Epithelial cell of proximal tubule (primary cell): Measurements from ENCODE around the gene PORCN. TPM values are rescaled to one million over a fixed set of nuclear protein-coding genes. Genes with fewer than 3 reads are reported as not detected.
A peak's percentile ranks its signal among the peaks of the same experiment; 100 is the strongest.
"Not testable (repeated sequence)": the region's sequence is repeated elsewhere in the genome, so short reads cannot be mapped to it uniquely, and the experiment has no call there.

Experiments used
- DNase-seq: peaks from one replicate; pipeline ENCODE4 v3.0.0-alpha.2; 2011; ENCODE audit warnings: low read depth
- H3K4me3 ChIP-seq: 2 replicates; pipeline ENCODE4 v1.5.1; 2011; ENCODE audit warnings: low read depth, mild to moderate bottlenecking, low read length
- total RNA-seq: library from RNA; depleted of rRNA; stranded (reverse); fragments of >200 nt; gene quantifications from 2 replicates; pipeline ENCODE4 v1.2.3, GENCODE V29; 2015
- TF ChIP-seq, protein P1 (sequence below): conservative IDR thresholded peaks from 2 replicates; pipeline ENCODE4 v1.5.1; 2012; ENCODE audit warnings: low read depth, mild to moderate bottlenecking, low read length

Gene PORCN
- total RNA-seq, 1 donor from 2014 or later: 6.6 TPM

DNA sequence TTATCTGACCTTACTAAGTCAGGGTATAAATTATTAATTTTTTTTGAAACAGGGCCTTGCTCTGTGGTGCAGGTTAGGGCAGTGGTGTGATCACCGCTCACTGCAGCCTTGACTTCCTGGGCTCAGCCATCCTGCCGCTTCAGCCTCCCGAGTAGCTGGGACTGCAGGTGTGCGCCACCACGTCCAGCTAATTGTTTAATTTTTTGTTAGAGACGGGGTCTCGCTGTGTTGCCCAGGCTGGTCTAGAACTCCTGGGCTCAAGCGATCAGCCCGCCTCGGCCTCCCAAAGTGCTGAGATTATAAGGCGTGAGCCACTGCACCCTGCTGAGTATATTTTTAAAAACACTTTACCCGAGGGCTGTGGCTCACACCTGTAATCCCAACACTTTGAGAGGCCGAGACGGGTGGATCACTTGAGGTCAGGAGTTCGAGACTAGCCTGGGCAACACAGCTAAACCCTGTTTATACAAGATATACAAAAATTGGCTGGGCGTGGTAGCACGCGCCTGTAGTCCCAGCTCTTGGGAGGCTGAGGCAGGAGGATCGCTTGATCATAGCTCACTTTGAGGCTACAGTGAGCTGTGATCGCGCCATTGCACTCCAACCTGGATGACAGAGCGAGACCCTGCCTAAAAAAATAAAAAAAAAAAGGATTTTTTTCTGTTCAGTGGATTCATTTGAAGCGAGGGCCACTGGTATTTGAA is 30.0 kb downstream of the PORCN start:
- H3K4me3 ChIP-seq: peak overlapping the region; percentile 75
- TF ChIP-seq, protein P1, sequence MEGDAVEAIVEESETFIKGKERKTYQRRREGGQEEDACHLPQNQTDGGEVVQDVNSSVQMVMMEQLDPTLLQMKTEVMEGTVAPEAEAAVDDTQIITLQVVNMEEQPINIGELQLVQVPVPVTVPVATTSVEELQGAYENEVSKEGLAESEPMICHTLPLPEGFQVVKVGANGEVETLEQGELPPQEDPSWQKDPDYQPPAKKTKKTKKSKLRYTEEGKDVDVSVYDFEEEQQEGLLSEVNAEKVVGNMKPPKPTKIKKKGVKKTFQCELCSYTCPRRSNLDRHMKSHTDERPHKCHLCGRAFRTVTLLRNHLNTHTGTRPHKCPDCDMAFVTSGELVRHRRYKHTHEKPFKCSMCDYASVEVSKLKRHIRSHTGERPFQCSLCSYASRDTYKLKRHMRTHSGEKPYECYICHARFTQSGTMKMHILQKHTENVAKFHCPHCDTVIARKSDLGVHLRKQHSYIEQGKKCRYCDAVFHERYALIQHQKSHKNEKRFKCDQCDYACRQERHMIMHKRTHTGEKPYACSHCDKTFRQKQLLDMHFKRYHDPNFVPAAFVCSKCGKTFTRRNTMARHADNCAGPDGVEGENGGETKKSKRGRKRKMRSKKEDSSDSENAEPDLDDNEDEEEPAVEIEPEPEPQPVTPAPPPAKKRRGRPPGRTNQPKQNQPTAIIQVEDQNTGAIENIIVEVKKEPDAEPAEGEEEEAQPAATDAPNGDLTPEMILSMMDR: no peak
- no peak for DNase-seq

DNA sequence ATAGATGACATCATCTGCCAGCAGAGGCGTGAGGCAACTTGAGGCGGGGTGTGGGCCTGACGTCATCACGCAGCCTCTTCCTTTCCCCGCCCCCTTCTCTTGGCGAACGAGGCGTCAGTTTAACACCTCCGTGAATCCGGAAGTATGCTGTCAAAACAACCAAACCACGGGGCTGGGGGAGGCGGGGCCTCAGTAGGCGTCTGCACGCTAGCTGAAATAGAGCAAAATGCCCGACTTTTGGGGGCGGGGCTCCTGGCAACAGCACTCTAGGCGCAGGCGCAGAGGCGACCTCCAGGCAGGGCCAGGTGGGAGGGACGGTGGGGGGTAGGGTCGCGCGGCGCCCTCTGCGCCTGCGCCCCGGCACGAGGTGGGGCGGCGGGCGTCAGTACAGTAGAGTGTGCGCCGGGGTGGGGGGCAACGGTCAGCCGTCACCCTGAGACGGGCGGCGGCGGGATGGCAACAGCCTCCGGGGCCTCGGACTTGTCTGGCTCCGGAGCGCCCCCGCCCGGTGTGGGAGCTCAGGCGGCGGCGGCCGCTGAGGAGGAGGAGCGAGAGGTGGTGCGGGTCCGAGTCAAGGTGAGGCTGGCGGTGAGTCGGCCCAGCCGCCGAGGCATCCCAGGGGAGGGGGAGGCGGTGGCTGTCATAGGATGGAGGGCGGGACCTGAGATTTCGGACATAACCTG is 30.7 kb downstream of the PORCN start, which contains the start of gene TBC1D25:
TBC1D25 (plus strand) TSS at position 370 of the 683 bp plus-strand sequence; CDS start at position 454, 84 bp downstream.
- TF ChIP-seq, protein P1: peak; percentile 35
- peak within 1 kb of the TSS; percentile 75 for H3K4me3 ChIP-seq
- peak; percentile 64 for DNase-seq

DNA sequence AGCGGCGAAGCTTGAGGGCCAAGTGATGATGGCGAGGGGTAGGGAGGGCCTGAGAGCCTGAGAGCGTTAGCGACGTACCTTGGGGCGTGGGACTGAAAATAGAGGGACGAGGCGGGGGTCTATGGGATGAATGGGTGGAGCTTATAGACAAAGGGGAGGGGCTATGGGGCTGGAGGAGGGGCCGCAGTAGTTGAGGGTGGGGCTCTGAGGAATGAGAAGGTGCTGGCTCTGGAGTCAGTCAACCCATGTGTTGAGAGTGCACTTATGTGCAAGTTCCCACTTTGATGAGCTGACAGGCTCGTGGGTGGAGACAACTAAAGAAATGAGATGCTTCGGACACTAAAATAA is 31.2 kb downstream of the PORCN start:
- H3K4me3 ChIP-seq: peak overlapping the region; percentile 75

DNA sequence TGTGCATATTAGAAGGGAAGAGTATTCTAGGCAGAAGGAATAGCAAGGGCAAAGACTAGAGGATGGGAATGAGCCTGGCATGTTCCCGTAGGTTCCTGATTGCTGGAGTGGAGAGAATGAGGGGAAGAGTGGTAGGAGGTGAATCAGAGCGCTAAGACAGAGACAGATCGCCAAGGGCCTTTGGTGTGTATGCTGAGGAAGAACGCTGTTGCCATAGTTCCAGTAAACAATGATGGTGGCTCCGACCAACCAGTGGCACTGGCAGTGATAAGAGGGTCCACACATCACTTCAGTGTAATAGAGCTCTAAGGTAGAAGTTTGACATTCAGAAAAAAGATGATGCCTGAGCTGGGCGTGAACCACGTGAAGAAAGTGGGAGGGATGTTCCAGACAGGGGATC is 31.7 kb downstream of the PORCN start:
- TF ChIP-seq, protein P1: no peak
- H3K4me3 ChIP-seq: peak overlapping the region; percentile 75
- no peak for DNase-seq

More for the DNA sequence above, 31.2 kb downstream of the PORCN start:
- DNase-seq: no peak
- TF ChIP-seq, protein P1: no peak

DNA sequence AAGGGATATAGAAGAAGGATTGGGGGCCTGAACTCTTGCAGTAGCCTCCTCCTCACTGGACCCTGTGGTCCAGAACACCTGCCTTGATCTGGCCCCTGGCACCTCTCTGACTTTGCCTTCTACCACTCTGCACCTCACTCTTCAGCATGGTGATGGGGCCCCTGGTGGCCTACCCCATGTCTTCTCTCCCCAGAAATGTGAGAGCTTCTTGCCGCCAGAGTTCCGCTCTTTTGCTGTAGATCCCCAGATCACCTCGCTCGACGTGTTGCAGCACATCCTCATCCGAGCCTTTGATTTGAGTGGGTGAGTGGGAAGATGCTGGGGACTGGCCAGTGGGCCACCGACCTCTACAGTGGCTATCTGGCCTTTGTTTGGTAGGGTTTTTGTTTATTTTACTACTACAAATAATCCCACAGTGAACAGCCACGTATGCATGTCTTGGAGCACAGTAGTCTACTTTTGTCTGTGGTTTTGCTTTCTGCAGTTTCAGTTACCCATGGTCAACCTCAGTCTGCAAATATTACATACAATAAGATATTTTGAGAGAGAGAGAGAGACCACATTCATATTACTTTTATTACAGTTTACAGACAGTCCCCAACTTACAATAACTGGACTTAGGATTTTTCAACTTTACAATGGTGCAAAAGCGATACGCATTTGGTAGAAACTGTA is 32.5 kb downstream of the PORCN start:
- H3K4me3 ChIP-seq: no peak overlapping the region
- no peak for DNase-seq
- TF ChIP-seq, protein P1: no peak

DNA sequence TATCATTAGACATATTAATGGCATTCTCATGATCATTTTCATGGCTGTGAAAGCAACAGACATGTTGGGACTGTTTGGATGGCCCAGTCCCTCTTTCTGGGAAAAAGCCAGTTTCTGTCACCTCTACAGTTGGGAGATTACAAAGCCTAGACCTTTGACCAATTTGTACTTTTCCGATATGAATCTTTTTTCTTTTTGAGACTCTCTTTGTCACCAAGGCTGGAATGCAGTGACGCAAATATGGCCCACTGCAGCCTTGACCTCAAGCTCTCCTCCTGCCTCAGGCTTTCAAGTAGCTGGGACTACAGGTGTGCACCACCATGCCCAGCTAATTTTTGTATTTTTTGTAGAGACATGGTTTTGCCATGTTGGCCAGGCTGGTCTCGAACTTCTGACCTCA is 40.1 kb downstream of the PORCN start:
- TF ChIP-seq, protein P1: no peak
- no peak overlapping the region for H3K4me3 ChIP-seq
- no peak for DNase-seq

DNA sequence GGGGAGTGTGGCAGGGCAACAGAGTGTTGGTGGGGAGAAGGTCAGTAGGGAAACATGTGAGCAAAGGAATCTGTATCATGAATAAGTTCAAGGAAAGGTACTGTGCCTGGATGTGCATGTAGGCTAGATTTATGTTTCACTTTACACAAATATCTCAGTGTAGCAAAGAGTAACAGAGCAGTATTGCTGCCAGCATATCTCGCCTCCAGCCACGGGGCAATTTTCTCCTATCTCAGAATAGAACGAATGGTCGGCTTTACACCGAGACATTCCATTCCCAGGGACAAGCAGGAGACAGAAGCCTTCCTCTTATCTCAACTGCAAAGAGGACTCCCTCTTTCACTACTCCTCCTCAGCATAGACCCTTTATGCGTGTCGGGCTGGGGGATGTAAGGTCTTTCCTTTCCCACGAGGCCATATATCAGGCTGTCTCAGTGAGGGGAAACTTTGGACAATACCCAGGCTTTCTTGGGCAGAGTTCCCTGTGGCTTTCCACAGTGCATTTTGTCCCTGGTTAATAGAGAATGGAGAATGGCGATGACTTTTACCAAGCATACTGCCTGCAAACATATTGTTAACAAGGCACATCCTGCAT is 47.0 kb downstream of the PORCN start:
- DNase-seq, H3K4me3 ChIP-seq: not testable (repeated sequence)
